ENCODE data around the gene CHD6.

The CHD6 gene

GRCh38 chr20:41425180-41425884 lies 192.8 kb downstream of the CHD6 start:
- DNase-seq (ENCODE audit: low read depth), result no peak

DNA sequence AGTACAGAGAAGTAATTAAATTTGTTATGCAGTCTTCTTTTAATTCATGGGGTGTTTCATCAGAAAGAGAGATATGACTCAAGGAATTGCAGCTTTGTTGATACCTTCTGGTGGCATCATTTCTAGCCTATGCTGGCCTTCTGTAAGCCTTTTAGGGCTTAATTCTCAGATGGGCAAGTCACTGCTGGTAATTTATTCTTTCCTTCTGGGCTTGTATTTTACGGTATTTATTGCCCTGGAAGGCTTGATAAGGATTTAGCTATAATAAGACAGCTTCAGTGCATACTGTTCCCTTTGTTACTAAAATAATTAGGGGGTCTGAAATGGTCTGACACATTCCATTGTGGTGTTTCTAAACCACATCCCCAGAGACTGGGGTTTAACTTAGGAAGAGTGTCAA lies 193.6 kb downstream of the CHD6 start:
- no peak for DNase-seq (ENCODE audit: low read depth)

DNA sequence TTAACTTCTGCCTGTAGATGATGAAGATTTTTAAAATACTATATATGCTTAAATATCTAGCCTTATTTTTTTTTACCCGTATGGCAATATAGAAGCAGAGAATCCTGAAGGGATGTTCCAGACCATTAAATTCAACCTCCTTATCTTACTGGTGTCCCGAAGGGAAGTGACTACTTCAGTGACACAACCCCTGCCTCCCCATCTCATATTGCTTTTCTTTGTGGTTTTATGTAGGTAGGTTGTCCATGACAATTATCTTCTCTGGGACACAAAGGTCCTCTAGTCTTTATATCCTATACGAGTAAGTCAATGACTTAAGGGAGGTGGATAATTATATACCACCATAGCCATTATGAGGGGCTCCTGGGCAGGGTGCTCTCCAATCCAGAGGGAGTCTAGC lies 194.2 kb downstream of the CHD6 start:
- DNase-seq (ENCODE audit: low read depth), result no peak

DNA sequence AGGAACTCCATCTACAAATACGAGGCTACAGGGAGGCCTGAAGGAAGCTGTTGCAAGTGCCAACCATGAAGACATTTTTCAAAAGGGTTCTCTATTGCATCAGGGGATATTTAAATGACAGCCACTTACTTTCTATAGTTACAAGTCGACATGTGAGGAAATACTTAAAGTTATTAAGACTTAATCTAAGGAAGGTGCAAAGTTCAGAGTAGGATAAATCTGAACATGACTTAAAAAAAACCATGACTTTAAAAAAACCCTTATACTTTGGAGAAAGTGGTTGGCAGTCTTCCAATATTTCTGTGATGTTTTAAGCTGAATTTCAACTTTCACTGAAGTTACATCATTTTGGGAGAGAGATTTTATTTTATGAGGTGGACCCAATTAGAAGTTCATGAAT lies 195.2 kb downstream of the CHD6 start:
- no peak for DNase-seq (ENCODE audit: low read depth)

DNA sequence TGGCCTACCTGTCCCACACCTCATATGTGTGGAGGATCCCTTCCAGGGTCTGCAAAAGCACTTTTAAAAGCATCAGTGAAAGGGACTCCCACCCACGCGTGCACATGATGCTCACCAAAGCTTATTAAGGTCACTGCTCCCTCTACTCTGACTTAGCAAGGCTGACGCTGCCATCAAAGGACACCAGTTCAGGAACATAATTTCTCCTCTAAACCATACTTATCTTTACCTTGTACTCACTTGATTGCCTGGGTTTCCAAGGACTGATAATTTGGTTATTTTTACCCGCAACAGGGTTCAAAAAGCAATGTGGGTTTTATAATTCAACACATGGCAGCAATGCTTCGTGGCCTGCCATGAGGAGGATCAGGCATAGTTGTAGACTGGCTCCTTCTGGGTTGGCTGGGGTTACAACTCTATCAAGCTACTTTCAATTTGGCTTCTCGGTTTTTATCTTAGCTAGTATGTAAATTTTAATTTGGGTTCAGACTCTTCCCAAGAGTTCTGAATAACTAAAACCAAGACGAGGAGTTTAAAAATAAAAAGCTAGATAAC lies 199.4 kb downstream of the CHD6 start:
- no peak for DNase-seq (ENCODE audit: low read depth)

GRCh38 chr20:41418031-41418430 lies 200.1 kb downstream of the CHD6 start:
- no peak for DNase-seq (ENCODE audit: low read depth)

DNA sequence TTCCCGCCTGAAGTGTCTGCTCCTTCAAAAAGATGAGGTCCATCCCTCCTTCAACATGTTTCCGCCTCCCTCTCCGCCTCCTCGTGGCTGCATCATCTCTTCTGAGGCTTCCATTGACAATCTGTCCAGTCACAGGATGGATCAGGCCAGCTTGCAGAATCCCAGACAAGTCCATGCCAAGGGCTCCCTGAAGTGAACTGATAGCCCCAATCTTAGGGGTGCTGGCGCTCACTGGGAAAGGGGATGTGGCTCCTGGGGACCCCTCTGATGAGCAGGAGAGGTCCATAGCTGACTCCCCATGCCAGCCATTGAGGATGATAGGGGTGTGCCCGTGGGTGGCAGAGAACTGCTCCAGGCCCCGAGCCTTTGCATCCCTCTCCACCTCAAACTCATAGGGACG lies 203.0 kb downstream of the CHD6 start:
- no peak for DNase-seq (ENCODE audit: low read depth)

GRCh38 chr20:41413169-41413568 lies 205.0 kb downstream of the CHD6 start:
- no peak for DNase-seq (ENCODE audit: low read depth)

DNA sequence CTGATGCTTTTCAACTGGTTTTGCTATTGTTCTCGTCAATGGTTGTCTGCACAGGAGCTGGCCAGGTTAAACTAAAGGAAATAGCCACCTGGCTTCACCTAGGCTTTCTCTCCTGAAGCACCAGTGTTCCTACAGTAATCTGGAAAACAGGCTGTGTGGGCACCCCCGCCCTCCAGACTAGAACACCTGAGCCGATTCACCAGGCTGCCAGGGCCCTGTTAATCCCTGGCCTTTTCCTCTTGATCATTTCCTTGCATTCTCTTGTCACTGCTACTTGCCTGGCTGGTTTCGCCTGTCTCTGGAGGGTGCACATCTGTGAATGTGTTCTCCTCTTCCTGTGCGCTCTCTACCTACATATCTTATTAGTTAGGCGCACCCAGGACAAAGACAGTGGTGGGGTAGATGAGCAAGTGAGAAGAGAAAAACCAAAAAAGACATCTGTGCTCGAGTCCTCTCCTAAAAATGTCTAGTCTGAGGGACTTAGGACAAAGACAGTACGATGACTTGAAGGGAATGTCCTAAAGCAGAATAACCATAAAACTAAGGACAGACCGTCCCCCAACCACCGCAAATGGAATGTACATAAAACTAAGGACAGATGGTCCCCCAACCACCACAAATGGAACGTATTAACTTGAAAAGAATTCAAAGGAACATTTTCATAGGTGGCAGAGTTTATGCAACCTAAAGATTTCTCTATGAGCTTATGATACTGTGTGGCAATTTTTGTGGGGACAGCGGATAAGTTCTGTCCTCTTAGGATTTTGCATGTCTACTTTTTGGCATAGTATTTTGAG lies 205.7 kb downstream of the CHD6 start:
- DNase-seq (ENCODE audit: low read depth), result no peak

- DNase-seq (ENCODE audit: low read depth), result no peak
Measured at GRCh38 chr20:41411391-41411847, 206.8 kb downstream of the CHD6 start.

DNA sequence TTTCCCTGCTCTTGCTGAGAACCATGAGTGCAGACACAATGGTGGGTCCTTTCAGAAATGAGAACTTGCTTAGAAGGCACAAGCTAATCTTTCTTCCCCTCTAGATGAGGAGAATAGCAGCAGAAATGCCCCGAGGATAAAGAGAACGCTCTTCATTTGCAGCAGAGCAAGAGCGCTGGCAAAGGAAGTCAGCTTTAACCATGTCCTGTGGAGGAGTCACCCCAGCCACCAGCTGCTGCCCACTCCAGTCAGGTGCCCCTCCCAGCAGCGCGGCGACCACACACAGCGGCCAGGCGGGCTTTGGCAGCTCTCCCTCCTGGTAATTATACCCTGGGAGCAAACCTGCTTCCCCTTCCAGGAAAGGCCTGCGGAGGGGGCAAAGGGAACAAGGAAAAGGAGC lies 209.2 kb downstream of the CHD6 start:
- DNase-seq (ENCODE audit: low read depth), result no peak

GRCh38 chr20:41408156-41408794 lies 209.9 kb downstream of the CHD6 start:
- no peak for DNase-seq (ENCODE audit: low read depth)

GRCh38 chr20:41407607-41408006 lies 210.6 kb downstream of the CHD6 start:
- DNase-seq (ENCODE audit: low read depth), result no peak

- DNase-seq (ENCODE audit: low read depth), result no peak
Measured at GRCh38 chr20:41406896-41407444, 211.2 kb downstream of the CHD6 start.

DNA sequence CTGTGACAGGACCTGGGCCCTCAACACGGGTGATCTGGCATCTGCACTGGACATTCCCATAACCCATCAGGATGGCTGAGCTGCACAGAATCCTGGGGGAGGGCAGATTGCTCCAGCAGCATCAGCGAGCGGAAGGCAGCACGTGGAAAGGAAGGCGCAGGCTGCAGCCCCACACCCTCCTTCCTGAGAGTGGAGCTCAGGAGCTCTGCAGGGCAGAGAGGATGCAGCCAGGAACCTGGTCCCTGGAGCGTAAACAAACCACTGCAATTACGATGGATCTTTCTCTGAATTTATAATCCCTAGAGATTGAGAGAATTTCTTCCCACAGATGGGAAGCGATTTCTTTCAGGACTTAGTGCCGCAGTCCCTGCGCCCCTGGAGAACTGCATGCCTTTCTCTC lies 211.8 kb downstream of the CHD6 start:
- DNase-seq (ENCODE audit: low read depth), result no peak

DNA sequence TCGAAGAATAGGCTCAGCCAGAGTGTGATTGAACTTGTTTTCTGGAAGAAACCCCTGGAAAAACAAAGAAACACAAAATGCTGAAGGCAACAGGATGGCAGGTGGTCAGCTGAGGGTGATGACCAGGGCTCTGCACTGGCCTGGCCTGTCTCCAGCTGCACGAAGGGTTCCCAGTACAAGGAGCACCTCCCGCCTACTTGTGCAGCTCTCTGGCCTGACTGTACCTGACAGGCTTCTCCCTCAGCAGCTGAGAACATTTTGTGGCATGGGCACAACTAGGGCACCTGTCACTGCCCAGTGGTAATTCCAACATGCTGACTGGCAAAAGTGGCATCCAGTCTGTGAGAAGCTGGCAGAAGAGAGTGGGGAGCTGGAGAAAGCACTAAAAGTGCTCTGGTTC lies 212.7 kb downstream of the CHD6 start:
- DNase-seq (ENCODE audit: low read depth), result no peak

DNA sequence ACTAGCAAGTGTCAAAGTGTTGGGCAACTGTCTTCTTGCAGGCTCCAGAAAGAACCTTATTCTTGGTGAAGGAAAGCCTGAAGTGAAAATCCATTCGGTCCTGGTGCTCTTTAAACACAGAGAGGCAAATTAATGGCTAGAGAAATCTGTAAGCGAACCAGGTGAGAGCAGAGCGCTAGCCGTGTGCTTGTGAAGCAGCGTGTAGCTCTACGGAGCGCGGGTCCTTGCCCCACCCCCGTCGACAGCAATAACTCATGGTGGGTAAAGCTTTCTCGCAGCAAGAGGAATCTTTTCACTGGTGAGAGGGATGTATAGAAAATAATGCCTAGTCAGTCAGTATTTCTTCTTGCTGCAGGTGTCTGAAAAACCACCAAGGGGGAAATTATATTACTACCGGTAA lies 214.6 kb downstream of the CHD6 start:
- no peak for DNase-seq (ENCODE audit: low read depth)

DNA sequence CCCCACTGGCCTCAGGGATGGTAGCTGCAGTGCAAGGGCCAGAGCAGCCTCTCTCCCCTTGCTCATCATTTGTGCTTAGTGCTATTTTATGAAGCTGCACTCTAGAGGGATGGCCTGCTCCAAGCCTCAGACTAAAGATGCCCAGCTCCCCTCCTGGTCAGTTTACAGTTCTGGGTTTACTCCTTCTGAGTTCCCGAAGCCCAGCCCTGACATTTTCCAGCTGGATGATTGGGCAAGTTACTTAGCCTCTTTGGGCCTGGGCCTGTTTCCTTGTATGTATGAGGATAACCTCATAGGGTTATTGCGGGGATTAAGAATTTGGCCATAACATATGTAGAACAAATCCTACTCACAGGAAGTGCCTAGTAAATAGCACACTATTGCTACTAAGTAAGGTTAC lies 219.8 kb downstream of the CHD6 start:
- DNase-seq (ENCODE audit: low read depth), result no peak

DNA sequence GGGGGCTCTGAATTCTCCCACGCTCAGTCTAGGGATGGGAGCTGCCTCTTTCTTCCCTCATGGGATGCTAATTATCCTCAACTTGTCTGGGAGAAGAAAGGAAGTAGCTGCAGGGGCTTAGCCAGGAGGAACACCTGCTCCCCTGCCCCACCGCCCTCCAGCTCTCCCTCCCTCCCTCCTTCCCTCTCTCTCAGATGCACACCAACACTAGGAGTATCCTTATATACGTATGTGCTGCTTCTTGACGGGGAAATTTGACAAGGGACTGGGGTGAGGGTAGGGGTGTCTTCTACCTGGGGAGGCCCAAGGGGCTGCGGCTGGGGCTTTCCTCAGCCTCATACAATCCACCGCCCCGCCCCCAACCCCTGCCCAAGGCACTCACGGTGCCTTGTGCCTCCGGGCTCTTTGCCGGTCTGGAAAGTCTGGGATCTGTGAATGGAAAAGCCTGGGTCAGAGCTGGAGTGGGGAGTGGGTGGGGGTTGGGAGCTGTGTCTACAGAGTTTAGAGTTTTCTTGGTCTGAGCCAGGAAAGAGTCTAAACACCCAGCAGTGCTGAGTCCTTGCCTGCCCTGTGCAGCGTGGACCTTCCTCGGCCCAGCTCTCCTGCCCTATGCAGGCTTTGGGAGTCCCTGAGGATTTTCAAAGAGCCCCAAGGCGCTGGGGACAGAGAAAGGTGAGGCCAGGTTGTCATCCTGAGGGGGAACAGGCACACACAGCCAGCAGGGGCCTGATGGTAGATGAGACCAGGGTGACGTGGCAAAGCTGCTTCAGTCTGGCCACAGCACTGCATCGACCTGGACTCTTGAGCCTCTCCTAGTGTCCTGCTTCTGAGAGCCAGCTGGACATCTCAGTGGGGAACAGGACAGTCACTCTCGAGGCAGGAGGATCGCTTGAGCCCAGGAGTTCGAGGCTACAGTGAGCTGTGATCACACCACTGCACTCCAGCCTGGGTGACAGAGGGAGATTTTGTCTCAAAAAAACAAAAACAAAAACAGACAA lies 222.2 kb downstream of the CHD6 start:
- no peak for DNase-seq (ENCODE audit: low read depth)

GRCh38 chr20:41394931-41395666 lies 223.1 kb downstream of the CHD6 start:
- DNase-seq (ENCODE audit: low read depth), result no peak

GRCh38 chr20:41394081-41394480 lies 224.1 kb downstream of the CHD6 start:
- no peak for DNase-seq (ENCODE audit: low read depth)
